Hepatic stellate cell (primary cell): ENCODE data around the gene TSPAN9.

Experiments used
- DNase-seq: peaks from one replicate; pipeline ENCODE4 v3.0.0; 2011; ENCODE audit warnings: low spot score

TSPAN9 gene

GRCh38 chr12:3296409-3296701 is 219.2 kb downstream of the TSPAN9 start:
- no peak for DNase-seq

GRCh38 chr12:3298603-3299002 is 221.4 kb downstream of the TSPAN9 start:
- no peak for DNase-seq

GRCh38 chr12:3299929-3300832 is 223.0 kb downstream of the TSPAN9 start:
- peak; percentile 95 for DNase-seq

GRCh38 chr12:3300833-3301401 is 223.7 kb downstream of the TSPAN9 start:
- DNase-seq = no peak

GRCh38 chr12:3302401-3303041 is 225.3 kb downstream of the TSPAN9 start:
- no peak for DNase-seq

GRCh38 chr12:3303410-3304136 is 226.4 kb downstream of the TSPAN9 start:
- DNase-seq = no peak

GRCh38 chr12:3304436-3305165 is 227.4 kb downstream of the TSPAN9 start:
- DNase-seq = peak; percentile 78

- DNase-seq = no peak
Measured at GRCh38 chr12:3305464-3305863, 228.3 kb downstream of the TSPAN9 start.

GRCh38 chr12:3305904-3306619 is 228.9 kb downstream of the TSPAN9 start:
- no peak for DNase-seq

- no peak for DNase-seq
Measured at GRCh38 chr12:3307389-3307788, 230.2 kb downstream of the TSPAN9 start.

GRCh38 chr12:3308063-3308462 is 230.9 kb downstream of the TSPAN9 start:
- DNase-seq = no peak

- no peak for DNase-seq
Measured at GRCh38 chr12:3308609-3309008, 231.4 kb downstream of the TSPAN9 start.

GRCh38 chr12:3309805-3310204 is 232.6 kb downstream of the TSPAN9 start:
- DNase-seq = no peak

GRCh38 chr12:3310271-3311026 is 233.3 kb downstream of the TSPAN9 start:
- DNase-seq = no peak

- no peak for DNase-seq
Measured at GRCh38 chr12:3311027-3311402, 233.8 kb downstream of the TSPAN9 start.

GRCh38 chr12:3311491-3312103 is 234.4 kb downstream of the TSPAN9 start:
- DNase-seq = no peak

- no peak for DNase-seq
Measured at GRCh38 chr12:3313066-3313465, 235.9 kb downstream of the TSPAN9 start.

GRCh38 chr12:3313675-3314663 is 236.8 kb downstream of the TSPAN9 start:
- DNase-seq = peak; percentile 48

GRCh38 chr12:3315201-3315661 is 238.1 kb downstream of the TSPAN9 start:
- no peak for DNase-seq
